Kidney (tissue), 14 donors: ENCODE results near the gene DGKG. TPM values are rescaled to one million over a fixed set of nuclear protein-coding genes. Genes with fewer than 3 reads are reported as not detected.

Source experiments
- DNase-seq, 5 donors: peaks; one replicate each; pipeline ENCODE4 v3.0.0-alpha.2; 2013 to 2020
- FAIRE-seq: peaks from 2 replicates; lab custom pipeline; 2012; peaks lifted over from hg19 to GRCh38; lab: Jason Lieb, UNC
- H3K27ac ChIP-seq, 2 donors: one replicate each; pipeline ENCODE4 v1.7.0; 2013; ENCODE audit warnings: low read depth in 2 of 2, low read length in 2 of 2, inconsistent platforms in 1 of 2
- H3K27me3 ChIP-seq: one replicate; pipeline ENCODE4 v1.7.1; 2013; ENCODE audit warnings: low read length, inconsistent platforms; ENCODE audit not compliant: control insufficient read depth, insufficient read depth
- H3K36me3 ChIP-seq, 3 donors: one replicate each; pipeline versions ENCODE4 v1.7.0 to v1.7.1; 2013; ENCODE audit warnings: low read length in 3 of 3, control low read depth in 1 of 3, inconsistent platforms in 1 of 3; ENCODE audit not compliant: insufficient read depth in 3 of 3, control insufficient read depth in 2 of 3
- H3K4me1 ChIP-seq, 3 donors: one replicate each; pipeline versions ENCODE4 v1.7.0 to v1.7.1; 2013; ENCODE audit warnings: low read length in 3 of 3, inconsistent platforms in 1 of 3, low read depth in 1 of 3; ENCODE audit not compliant: control insufficient read depth in 2 of 3, insufficient read depth in 2 of 3
- H3K4me3 ChIP-seq, 3 donors: one replicate each; pipeline versions ENCODE4 v1.7.0 to v1.8.1; 2013; ENCODE audit warnings: low read length in 3 of 3, control low read depth in 1 of 3, inconsistent platforms in 1 of 3
- H3K9ac ChIP-seq, 3 donors: one replicate each; pipeline versions ENCODE4 v1.7.0 to v1.7.1; 2013; ENCODE audit warnings: low read length in 3 of 3, control low read depth in 1 of 3, inconsistent platforms in 1 of 3
- H3K9me3 ChIP-seq, 3 donors: one replicate each; pipeline versions ENCODE4 v1.7.0 to v1.7.1; 2013; ENCODE audit warnings: low read length in 3 of 3, control low read depth in 1 of 3, inconsistent platforms in 1 of 3; ENCODE audit not compliant: control insufficient read depth in 2 of 3, insufficient read depth in 1 of 3
- intact Hi-C: fragments of 100-400 bp; cut with DNase I; formaldehyde crosslinking; loops from one replicate; pipeline ENCODE4 v1.11.1; 2022
- polyA plus RNA-seq: library from polyadenylated mRNA; stranded (reverse); fragments of 350-450 nt; fragmentation: Illumina TruSeq; extraction: RNeasy Lipid Tissue Mini Kit (QIAGEN cat#74804); gene quantifications from one replicate; pipeline ENCODE4 v1.2.3, GENCODE V29; 2014; ENCODE audit warnings: low read depth, low replicate concordance; ENCODE audit not compliant: insufficient read depth
- total RNA-seq: library from RNA; stranded (reverse); fragmentation: NEBNext Ultra II Directional; extraction: Animal tissue kit (Norgen Biotek cat#: 25700); gene quantifications from one replicate; pipeline ENCODE4 v1.2.1, GENCODE V29; 2021
- TF ChIP-seq, protein P1 (sequence below): IDR thresholded peaks from 3 replicates; pipeline ENCODE4 v1.5.1; 2012; ENCODE audit warnings: mild to moderate bottlenecking, moderate library complexity, borderline replicate concordance; ENCODE audit not compliant: insufficient read depth; ENCODE audit errors: extremely low read depth
- donor health status: control.
- donor health status: control.
- donor health status: control.
- donor health status: control.
- donor health status: control.
- donor health status: DM: yes; HTN: yes; CAD: no.
- donor health status: Normal renal cell carcinoma (clear cell type).

The DGKG gene
- total and polyA plus RNA-seq, 2 donors from 2014 or later: 0.95 to 11.4 TPM

DNA sequence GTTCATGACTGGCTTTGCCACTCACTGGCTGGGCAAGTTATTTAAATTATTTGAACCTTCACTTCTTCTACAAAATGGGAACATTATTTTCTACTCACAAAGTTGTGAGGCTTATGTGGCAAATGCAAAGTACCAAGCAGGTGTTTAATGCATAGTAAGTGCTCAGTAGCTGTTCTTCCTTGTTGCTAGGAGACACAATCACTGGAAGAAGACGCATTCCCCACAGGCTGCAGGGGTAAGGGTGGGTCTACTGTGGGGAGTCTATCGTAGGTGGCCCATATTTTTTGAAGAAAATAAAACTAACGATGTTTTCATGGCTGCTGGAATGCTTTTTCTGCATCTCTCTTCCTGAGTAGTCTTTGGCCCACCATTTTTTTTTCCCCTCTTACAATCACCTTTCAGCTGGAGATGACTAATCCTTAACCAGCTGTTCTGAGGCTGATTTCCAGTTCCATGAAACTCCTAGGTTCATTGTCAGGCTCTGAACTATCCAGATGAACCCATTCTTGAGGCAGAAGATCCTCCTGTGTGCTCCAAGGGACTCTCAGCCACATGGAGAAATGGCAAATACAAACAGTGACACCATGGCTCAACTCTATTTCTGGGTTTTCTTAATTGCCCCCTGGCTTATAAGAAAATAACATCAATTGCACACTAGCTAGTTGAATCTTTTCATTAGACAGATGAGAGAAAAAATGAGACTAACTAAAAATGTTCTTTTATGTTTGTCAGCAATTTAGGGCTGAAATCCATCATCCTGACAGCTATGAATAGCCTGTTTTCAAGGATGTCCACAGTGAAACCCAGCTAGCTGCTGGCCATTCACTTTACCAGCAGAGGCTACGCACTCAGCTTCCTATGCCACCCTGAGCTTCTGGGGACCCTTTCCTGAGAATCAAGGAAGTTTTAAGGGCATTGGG is 144.9 kb downstream of the DGKG start:
- FAIRE-seq (no peak), DNase-seq (no peak)
- Histone ChIP-seq H3K9ac (no peak overlapping the region), H3K4me1 (no peaks in the 10 kb centered on the region), H3K27me3 (no peaks in the 10 kb centered on the region), H3K4me3 (no peak overlapping the region), H3K36me3 (no peaks in the 10 kb centered on the region), H3K9me3 (no peaks in the 10 kb centered on the region), H3K27ac (no peak overlapping the region)
- TF ChIP-seq, protein P1, sequence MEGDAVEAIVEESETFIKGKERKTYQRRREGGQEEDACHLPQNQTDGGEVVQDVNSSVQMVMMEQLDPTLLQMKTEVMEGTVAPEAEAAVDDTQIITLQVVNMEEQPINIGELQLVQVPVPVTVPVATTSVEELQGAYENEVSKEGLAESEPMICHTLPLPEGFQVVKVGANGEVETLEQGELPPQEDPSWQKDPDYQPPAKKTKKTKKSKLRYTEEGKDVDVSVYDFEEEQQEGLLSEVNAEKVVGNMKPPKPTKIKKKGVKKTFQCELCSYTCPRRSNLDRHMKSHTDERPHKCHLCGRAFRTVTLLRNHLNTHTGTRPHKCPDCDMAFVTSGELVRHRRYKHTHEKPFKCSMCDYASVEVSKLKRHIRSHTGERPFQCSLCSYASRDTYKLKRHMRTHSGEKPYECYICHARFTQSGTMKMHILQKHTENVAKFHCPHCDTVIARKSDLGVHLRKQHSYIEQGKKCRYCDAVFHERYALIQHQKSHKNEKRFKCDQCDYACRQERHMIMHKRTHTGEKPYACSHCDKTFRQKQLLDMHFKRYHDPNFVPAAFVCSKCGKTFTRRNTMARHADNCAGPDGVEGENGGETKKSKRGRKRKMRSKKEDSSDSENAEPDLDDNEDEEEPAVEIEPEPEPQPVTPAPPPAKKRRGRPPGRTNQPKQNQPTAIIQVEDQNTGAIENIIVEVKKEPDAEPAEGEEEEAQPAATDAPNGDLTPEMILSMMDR: no peak
- intact Hi-C loops: no loop called here

GRCh38 chr3:186214670-186215069 is 147.4 kb downstream of the DGKG start:
- no peaks in the 10 kb centered on the region for H3K27me3 ChIP-seq
- no peak for FAIRE-seq
- no peak overlapping the region for H3K4me3 ChIP-seq
- peaks cover 0 to 4% (median 0%) of the 10 kb centered on the region in 3 donors for H3K4me1 ChIP-seq
- H3K36me3 ChIP-seq: no peaks in the 10 kb centered on the region
- intact Hi-C loops: no loop called here
- no peak overlapping the region for H3K9ac ChIP-seq
- DNase-seq: no peak
- TF ChIP-seq, protein P1: no peak
- no peaks in the 10 kb centered on the region for H3K9me3 ChIP-seq
- no peak overlapping the region for H3K27ac ChIP-seq

DNA sequence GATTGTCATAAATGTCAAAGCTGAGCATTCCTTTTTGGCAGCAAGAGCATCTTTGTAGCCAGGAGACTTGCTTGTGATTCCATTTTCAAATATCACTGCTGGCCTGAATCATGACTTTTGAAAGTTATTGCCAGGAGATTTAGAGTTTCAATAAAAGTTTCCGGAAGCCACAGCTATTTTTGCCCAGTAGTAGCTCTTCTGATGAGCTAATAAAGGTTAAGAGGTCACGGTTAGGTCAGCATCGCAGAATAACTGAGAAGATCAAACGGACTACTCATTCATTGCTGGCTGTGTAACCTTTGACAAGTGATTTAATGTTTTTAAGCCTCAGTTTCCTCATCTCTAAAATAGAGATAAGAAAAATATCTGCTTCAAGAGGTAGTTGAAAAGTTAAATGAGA is 148.1 kb downstream of the DGKG start:
- Histone ChIP-seq H3K4me1 (peaks cover 0 to 6% (median 0%) of the 10 kb centered on the region in 3 donors), H3K4me3 (no peak overlapping the region), H3K27me3 (no peaks in the 10 kb centered on the region), H3K36me3 (no peaks in the 10 kb centered on the region), H3K27ac (no peak overlapping the region), H3K9ac (no peak overlapping the region), H3K9me3 (no peaks in the 10 kb centered on the region)
- FAIRE-seq: no peak
- TF ChIP-seq, protein P1: no peak
- no peak for DNase-seq
- intact Hi-C loops: no loop called here
